IMR-90 (cell line): Measurements from ENCODE around the gene SPATA24. TPM values are rescaled to one million over a fixed set of nuclear protein-coding genes. Genes with fewer than 3 reads are reported as not detected.

Source experiments
- ATAC-seq: fragments of 200-7000 bp; cut with Tn5 transposase; 2 replicates; pipeline ENCODE4 v1.9.1; 2020; ENCODE audit warnings: low read depth, mild to moderate bottlenecking, moderate library complexity
- BruUV-seq: library from RNA; stranded (reverse); fragments of 400-500 nt; replicated peaks from 2 replicates; lab custom pipeline; 2021; lab: Mats Ljungman, UMichigan
- CTCF ChIA-PET: fragments of 300-600 bp; formaldehyde crosslinking; extraction: SDS; loops from one replicate; lab custom pipeline; 2021; ENCODE audit warnings: antibody characterized with exemption; lab: Yijun Ruan, JAX
- POLR2A ChIA-PET: fragments of 300-600 bp; sonication (Branson Sonifier 250); formaldehyde crosslinking; loops from one replicate; lab custom pipeline; 2022; ENCODE audit warnings: antibody characterized with exemption; ENCODE audit not compliant: unreplicated experiment; lab: Charles Lee
- DNase-seq: peaks from one replicate; pipeline ENCODE4 v3.0.0; 2013
- H2AFZ ChIP-seq: replicated peaks from 2 replicates; pipeline ENCODE3; 2013; ENCODE audit warnings: low read length, mild to moderate bottlenecking; ENCODE audit not compliant: poor library complexity
- H2AK5ac ChIP-seq: 2 replicates; pipeline ENCODE4 v1.6.1; 2013; ENCODE audit warnings: low read depth, low read length, inconsistent platforms
- H2AK9ac ChIP-seq: replicated peaks from 2 replicates; pipeline ENCODE3; 2013; ENCODE audit warnings: mild to moderate bottlenecking, low read depth, low read length, moderate library complexity; ENCODE audit not compliant: poor library complexity
- H2BK120ac ChIP-seq: 2 replicates; pipeline ENCODE4 v1.6.1; 2013; ENCODE audit warnings: low read depth, low read length, inconsistent platforms
- H2BK15ac ChIP-seq: 3 replicates; pipeline ENCODE4 v1.6.1; 2013; ENCODE audit warnings: low read depth, low read length, inconsistent platforms
- H2BK20ac ChIP-seq: 2 replicates; pipeline ENCODE4 v1.6.1; 2013; ENCODE audit warnings: low read depth, mild to moderate bottlenecking, inconsistent platforms, low read length, moderate library complexity
- H2BK5ac ChIP-seq: 2 replicates; pipeline ENCODE4 v1.6.1; 2013; ENCODE audit warnings: mild to moderate bottlenecking, low read depth, low read length, inconsistent platforms; ENCODE audit not compliant: poor library complexity, severe bottlenecking
- H3K14ac ChIP-seq: replicated peaks from 2 replicates; pipeline ENCODE4 v1.6.1; 2013; ENCODE audit warnings: low read depth, low read length, inconsistent platforms
- H3K18ac ChIP-seq: 2 replicates; pipeline ENCODE4 v1.6.1; 2013; ENCODE audit warnings: low read depth, low read length, control low read depth
- H3K23ac ChIP-seq: 2 replicates; pipeline ENCODE4 v1.6.1; 2013; ENCODE audit warnings: low read depth, low read length, inconsistent platforms
- H3K27ac ChIP-seq: 2 replicates; pipeline ENCODE4 v1.5.1; 2013; ENCODE audit warnings: mild to moderate bottlenecking, control low read depth, low read length; ENCODE audit not compliant: insufficient read depth
- H3K27me3 ChIP-seq: 2 replicates; pipeline ENCODE4 v1.6.1; 2013; ENCODE audit warnings: low read length; ENCODE audit not compliant: control insufficient read depth, insufficient read depth
- H3K36me3 ChIP-seq: 2 replicates; pipeline ENCODE4 v1.6.1; 2013; ENCODE audit warnings: low read length, mixed read lengths; ENCODE audit not compliant: control insufficient read depth, insufficient read depth
- H3K4ac ChIP-seq: 2 replicates; pipeline ENCODE4 v1.6.1; 2013; ENCODE audit warnings: low read depth, low read length, inconsistent platforms
- H3K4me1 ChIP-seq: 2 replicates; pipeline ENCODE4 v1.6.1; 2013; ENCODE audit warnings: low read length, mixed read lengths; ENCODE audit not compliant: control insufficient read depth, insufficient read depth
- H3K4me2 ChIP-seq: 2 replicates; pipeline ENCODE4 v1.6.1; 2013; ENCODE audit warnings: low read depth, mild to moderate bottlenecking, control low read depth, low read length, moderate library complexity
- H3K4me3 ChIP-seq: 2 replicates; pipeline ENCODE4 v1.5.1; 2013; ENCODE audit warnings: low read depth, mild to moderate bottlenecking, control low read depth, low read length, moderate library complexity; ENCODE audit not compliant: insufficient read depth
- H3K56ac ChIP-seq: 2 replicates; pipeline ENCODE4 v1.6.1; 2013; ENCODE audit warnings: low read length, inconsistent platforms; ENCODE audit not compliant: insufficient read depth; ENCODE audit errors: extremely low read depth
- H3K79me1 ChIP-seq, 2 experiments: 2 replicates each; pipeline ENCODE4 v1.6.1; 2013; ENCODE audit warnings: low read length in 2 of 2, inconsistent platforms in 1 of 2, low read depth in 1 of 2
- H3K9ac ChIP-seq: 2 replicates; pipeline ENCODE4 v1.6.1; 2013; ENCODE audit warnings: low read depth, low read length, control low read depth
- H3K9me1 ChIP-seq: 2 replicates; pipeline ENCODE4 v1.6.1; 2013; ENCODE audit warnings: low read length, inconsistent platforms; ENCODE audit not compliant: insufficient read depth
- H3K9me3 ChIP-seq: 2 replicates; pipeline ENCODE4 v1.6.1; 2013; ENCODE audit warnings: low read length; ENCODE audit not compliant: control insufficient read depth, insufficient read depth
- H4K20me1 ChIP-seq: 2 replicates; pipeline ENCODE4 v1.6.1; 2013; ENCODE audit warnings: low read length, inconsistent platforms; ENCODE audit not compliant: insufficient read depth
- H4K5ac ChIP-seq: 2 replicates; pipeline ENCODE4 v1.6.1; 2013; ENCODE audit warnings: mild to moderate bottlenecking, low read depth, low read length, control low read depth
- H4K8ac ChIP-seq, 2 experiments: 2 replicates each; pipeline ENCODE4 v1.6.1; 2013; ENCODE audit warnings: low read depth in 2 of 2, low read length in 2 of 2, control low read depth in 1 of 2, inconsistent platforms in 1 of 2
- H4K91ac ChIP-seq: 2 replicates; pipeline ENCODE4 v1.6.1; 2013; ENCODE audit warnings: low read depth, low read length, inconsistent platforms; ENCODE audit not compliant: insufficient read depth
- BHLHE40 ChIP-seq: fragments of 150-350 bp; IDR thresholded peaks from 2 replicates; pipeline ENCODE4 v1.6.1; 2016; ENCODE audit warnings: mild to moderate bottlenecking, low read depth, low read length
- CEBPB ChIP-seq: IDR thresholded peaks from 2 replicates; pipeline ENCODE4 v1.6.1; 2012; ENCODE audit warnings: low read depth, low read length, improper control_type of control experiment
- FOS ChIP-seq: fragments of 150-350 bp; IDR thresholded peaks from 2 replicates; pipeline ENCODE4 v1.6.1; 2016; ENCODE audit warnings: low read depth, low read length
- MAZ ChIP-seq: IDR thresholded peaks from 2 replicates; pipeline ENCODE4 v1.6.1; 2012; ENCODE audit warnings: low read depth, mild to moderate bottlenecking, low read length, improper control_type of control experiment, moderate library complexity, borderline replicate concordance
- MXI1 ChIP-seq: IDR thresholded peaks from 2 replicates; pipeline ENCODE4 v1.6.1; 2012; ENCODE audit warnings: low read depth, mild to moderate bottlenecking, low read length, moderate library complexity, borderline replicate concordance
- NFE2L2 ChIP-seq: fragments of 150-350 bp; IDR thresholded peaks from 2 replicates; pipeline ENCODE4 v1.6.1; 2016; ENCODE audit warnings: low read depth, mild to moderate bottlenecking, low read length
- RFX5 ChIP-seq: IDR thresholded peaks from 2 replicates; pipeline ENCODE4 v1.8.0; 2012; ENCODE audit warnings: low read depth, mild to moderate bottlenecking, low read length, moderate library complexity
- SMC3 ChIP-seq: fragments of 150-350 bp; IDR thresholded peaks from 2 replicates; pipeline ENCODE4 v1.6.1; 2016; ENCODE audit warnings: low read depth, mild to moderate bottlenecking, antibody characterized with exemption, low read length, moderate library complexity
- WGBS, 2 experiments: methylation state at CpG; one replicate each; pipeline versions ENCODE4 v1.1.5 to v1.1.7; 2013; ENCODE audit warnings: missing lambda C conversion rate in 2 of 2; ENCODE audit not compliant: insufficient read length in 1 of 2; ENCODE audit errors: extremely low coverage in 2 of 2; 5-methylcytosine and 5-hydroxymethylcytosine counted together
- dilution Hi-C: fragments of 300-500 bp; cut with HindIII; formaldehyde crosslinking; loops from one replicate; pipeline ENCODE4 v1.14.3; 2018; ENCODE audit warnings: low sequenced_read_pairs; ENCODE audit not compliant: unreplicated experiment
- in situ Hi-C: fragments of 300-500 bp; cut with MboI; formaldehyde crosslinking; loops from 3 replicates; pipeline ENCODE4 v1.14.3; 2019; ENCODE audit warnings: low sequenced_read_pairs, inconsistent platforms, mixed read lengths
- intact Hi-C: fragments of 100-400 bp; cut with micrococcal nuclease; formaldehyde crosslinking; loops from 2 replicates; pipeline ENCODE4 v1.10.0; 2022
- polyA plus RNA-seq, 3 experiments: library from polyadenylated mRNA; depleted of rRNA; stranded (reverse); fragments of >200 nt; gene quantifications; 2 replicates each; pipeline ENCODE4 v1.2.3, GENCODE V29; 2012; ENCODE audit warnings: low replicate concordance in 1 of 3
- total RNA-seq: library from RNA; depleted of rRNA; stranded (reverse); fragments of >200 nt; gene quantifications from 2 replicates; pipeline ENCODE4 v1.2.3, GENCODE V29; 2012

SPATA24 gene
- total and polyA plus RNA-seq, 2 of the 4 experiments (the other 2 are of a cell fraction): 4.1 to 4.3 TPM

DNA sequence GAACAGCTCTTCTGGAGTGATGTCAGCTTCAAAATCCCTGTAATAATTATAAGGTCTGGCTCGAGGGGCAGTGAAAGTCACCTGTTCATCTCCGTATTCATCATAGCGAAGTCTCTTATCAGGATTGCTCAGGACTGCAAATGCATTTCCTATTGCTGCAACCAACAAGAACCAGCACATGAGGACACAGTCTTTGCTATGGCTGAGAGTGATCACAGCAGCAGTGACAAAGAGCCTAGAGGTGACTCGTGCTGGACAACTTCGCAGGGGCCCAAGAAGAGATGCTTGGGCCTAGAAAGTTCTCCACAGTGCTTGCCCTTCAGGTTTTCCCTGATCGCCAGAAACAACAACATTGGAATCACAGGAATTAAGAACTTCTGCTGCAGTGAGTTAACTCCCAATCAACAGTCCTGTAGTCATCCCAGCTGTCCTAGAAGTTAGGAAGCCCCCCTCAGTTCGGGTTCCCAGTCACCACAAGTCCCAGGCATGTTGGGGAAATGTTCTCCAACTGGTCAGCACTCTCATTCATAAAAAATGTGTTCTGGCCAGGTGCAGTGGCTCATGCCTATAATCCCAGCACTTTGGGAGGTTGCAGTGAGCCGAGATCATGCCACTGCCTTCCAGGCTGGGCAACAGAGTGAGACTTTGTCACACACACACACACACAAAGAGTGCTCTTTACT, 22.5 kb upstream of the SPATA24 start:
- Histone ChIP-seq H2AFZ (no peak overlapping the region), H2BK5ac (no peak overlapping the region), H3K27ac (no peak overlapping the region), H4K5ac (no peak overlapping the region), H3K23ac (no peak overlapping the region), H2BK20ac (no peak overlapping the region), H2AK5ac (no peak overlapping the region), H3K36me3 (peaks cover 22% of the 10 kb centered on the region), H3K14ac (no peak overlapping the region), H3K4ac (no peak overlapping the region), H3K27me3 (no peaks in the 10 kb centered on the region), H3K9me1 (0 out of 2 replicates have a peak, but pooled peaks cover 7% of the 10 kb centered on the region), H3K9ac (no peak overlapping the region), H3K18ac (no peak overlapping the region), H3K56ac (no peak overlapping the region), H2BK15ac (no peak overlapping the region), H4K20me1 (no peaks in the 10 kb centered on the region), H3K9me3 (no peaks in the 10 kb centered on the region), H4K91ac (no peak overlapping the region), H3K4me3 (no peak overlapping the region), H2BK120ac (no peak overlapping the region), H3K79me1 (no peaks in the 10 kb centered on the region), H4K8ac (no peak overlapping the region), H2AK9ac (no peak overlapping the region), H3K4me2 (no peak overlapping the region), H3K4me1 (peaks cover 2% of the 10 kb centered on the region; the same call in 1 of the 2 replicates)
- DNase-seq (peak; percentile 49), ATAC-seq (peak; percentile 15; the same call in 1 of the 2 replicates)
- 89% methylated on average over 5 of the region's 8 CpGs; no CpG with 5 or more reads in 1 of the 2 experiments for WGBS, 2 experiments
- intact Hi-C loops (no loop called here), dilution Hi-C loops (no loop called here), in situ Hi-C loops (loop anchor here (10.0 kb wide), 1 partner anchor 338 kb away; no protein-coding TSS in a partner anchor)
- TF ChIP-seq FOS (no peak), MAZ (no peak), CEBPB (no peak), RFX5 (no peak), BHLHE40 (no peak), MXI1 (no peak), NFE2L2 (no peak), SMC3 (no peak)
- ChIA-PET CTCF (interaction anchor here (1.0 kb wide), 1 partner anchor 87 kb away, joined by 4 read pairs; no protein-coding TSS in a partner anchor), POLR2A (no interaction called here)
- no TSS peak for BruUV-seq
